Heart right ventricle (tissue), 16 donors: ENCODE data around the gene PVR. TPM values are rescaled to one million over a fixed set of nuclear protein-coding genes. Genes with fewer than 3 reads are reported as not detected.
"Not testable (repeated sequence)": the region's sequence is repeated elsewhere in the genome, so short reads cannot be mapped to it uniquely, and the experiment has no call there.

Experiments
- ATAC-seq, 8 donors: fragments of 200-7000 bp; cut with Tn5 transposase; one replicate each; pipeline ENCODE4 v1.9.1; 2020; ENCODE audit warnings: mild to moderate bottlenecking in 8 of 8, moderate library complexity in 8 of 8, moderate number of reproducible peaks in 1 of 8
- DNase-seq, 2 donors: peaks; one replicate each; pipeline ENCODE4 v3.0.0-alpha.2; 2020
- H3K27ac ChIP-seq, 10 donors: fragments of 200-600 bp; sonication (generic) in 2 of 10; one replicate each; pipeline versions ENCODE4 v1.5.0 to v1.8.0; 2020 to 2022; ENCODE audit warnings: mild to moderate bottlenecking in 3 of 10
- H3K27me3 ChIP-seq, 7 donors: fragments of 200-600 bp; one replicate each; pipeline ENCODE4 v1.8.0; 2021 to 2022; ENCODE audit warnings: mild to moderate bottlenecking in 2 of 7
- H3K36me3 ChIP-seq, 9 donors: fragments of 200-600 bp; sonication (generic) in 1 of 9; one replicate each; pipeline versions ENCODE4 v1.5.0 to v1.8.0; 2020 to 2022; ENCODE audit warnings: mild to moderate bottlenecking in 2 of 9
- H3K4me1 ChIP-seq, 9 donors: fragments of 200-600 bp; sonication (generic) in 1 of 9; one replicate each; pipeline versions ENCODE4 v1.5.0 to v1.8.0; 2020 to 2022; ENCODE audit warnings: mild to moderate bottlenecking in 4 of 9
- H3K4me3 ChIP-seq, 10 donors: fragments of 200-600 bp; sonication (generic) in 2 of 10; one replicate each; pipeline versions ENCODE4 v1.5.0 to v1.8.0; 2020 to 2022; ENCODE audit warnings: mild to moderate bottlenecking in 7 of 10, moderate library complexity in 2 of 10
- H3K9me3 ChIP-seq, 11 donors: fragments of 200-600 bp in 10 of 11; sonication (generic) in 2 of 11; one replicate each; pipeline versions ENCODE4 v1.5.0 to v1.8.0; 2013 to 2022; ENCODE audit warnings: mild to moderate bottlenecking in 2 of 11, control low read depth in 1 of 11, moderate library complexity in 1 of 11
- CTCF ChIP-seq, 9 donors: fragments of 200-600 bp; sonication (generic) in 2 of 9; IDR thresholded peaks; one replicate each; pipeline versions ENCODE4 v1.5.0 to v1.8.0; 2021 to 2022; ENCODE audit warnings: antibody characterized with exemption in 9 of 9, mild to moderate bottlenecking in 5 of 9, moderate library complexity in 1 of 9
- WGBS, 2 donors: extraction: QIAGEN DNeasy Blood & Tissue Kit; methylation state at CpG; one replicate each; pipeline ENCODE4 v1.1.7; 2013; ENCODE audit warnings: inconsistent platforms in 1 of 2; 5-methylcytosine and 5-hydroxymethylcytosine counted together
- intact Hi-C, 10 donors: fragments of 100-400 bp; cut with DNase I; formaldehyde crosslinking; loops; one replicate each; pipeline versions ENCODE4 v1.11.1 to v1.14.2; 2022
- polyA plus RNA-seq, 2 donors: library from polyadenylated mRNA; stranded (reverse); fragments of 200-250 nt; gene quantifications; one replicate each; pipeline ENCODE4 v1.2.3, GENCODE V29; 2013
- total RNA-seq, 10 donors: library from RNA; stranded (reverse); fragmentation: NEBNext Ultra II Directional in 3 of 10; extraction: Animal tissue kit (Norgen Biotek cat#: 25700) in 3 of 10; gene quantifications; one replicate each; pipeline versions ENCODE4 v1.2.1 to v1.2.4, GENCODE V29; 2021 to 2023
- donor health status: Arrhythmogenic right ventricular cardiomyopathy.
- donor health status: ischemic (EF 13 %, LVEDD 7.1; RV severe dilation, severe dysfunction).
- donor health status: healthy with polysubstance abuse.
- donor health status: DM: no; HTN: yes; CAD: no.
- donor health status: DM: no; HTN: no; CAD: no.
- donor health status: ischemic (EF 25% LVEDD 6.9; RV normal size, moderate dysfunction).
- donor health status: ischemic (EF 25% LVEDD 5.7; RV mildly dilated, moderate dysfunction).
- donor health status: healthy.
- donor health status: DM: yes; HTN: yes; CAD: no.
- donor health status: Ischemic cardiomyopathy.
- donor health status: ischemic (EF 35%, LVEDD 5.7; RV mildly dilated, moderate dysfunction).
- donor health status: nonischemic (EF 11% LVEDD 7.7; RV severe dilation, severe dysfunction).
- donor health status: DM: yes; HTN: yes; CAD: no.
- donor health status: PGD.
- donor health status: ischemic (EF 29% LVEDD 5.4; RV normal size, mild dysfunction).
- donor health status: nonischemic (EF 23%, LVEDD 6.1; RV moderate dilation, normal function).

The PVR gene
- total and polyA plus RNA-seq, 12 donors = 38.3 to 108 (median 43.4) TPM

GRCh38 chr19:44621367-44621766, 22.3 kb upstream of the PVR start:
- peaks cover 0 to 16% (median 6%) of the 10 kb centered on the region in 9 donors for H3K4me1 ChIP-seq
- DNase-seq (no peak), ATAC-seq (no peak)
- no peak for TF ChIP-seq CTCF (IDR thresholded peaks at IDR 0.05)
- H3K27ac ChIP-seq = no peak overlapping the region
- no peaks in the 10 kb centered on the region for H3K9me3 ChIP-seq
- no peaks in the 10 kb centered on the region for H3K27me3 ChIP-seq
- intact Hi-C loops = no loop called here
- H3K4me3 ChIP-seq = no peak overlapping the region
- 80 to 85% methylated on average over 6 of the region's 6 CpGs for WGBS, 2 donors
- H3K36me3 ChIP-seq = no peaks in the 10 kb centered on the region

DNA sequence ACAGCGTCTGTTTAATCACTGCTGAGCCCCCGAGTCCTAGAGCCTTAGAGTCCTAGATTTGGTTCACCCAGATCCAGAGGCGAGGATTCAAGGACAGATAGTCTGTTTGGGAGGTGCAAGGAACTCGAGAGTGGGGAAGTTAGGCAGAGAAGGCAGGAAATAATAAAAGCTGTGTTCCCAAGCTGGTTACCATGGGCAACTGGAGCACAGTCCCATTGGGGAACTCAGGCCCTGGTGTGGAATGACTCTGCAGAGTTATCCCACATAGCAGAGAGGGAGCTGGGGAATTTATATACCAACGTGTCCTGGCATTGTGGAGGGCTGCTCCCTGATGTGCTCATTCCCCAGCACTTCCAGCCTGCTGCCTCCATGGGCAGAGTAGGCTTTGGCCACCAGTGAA, 20.6 kb upstream of the PVR start:
- Histone ChIP-seq H3K27me3 (no peaks in the 10 kb centered on the region), H3K27ac (no peak overlapping the region), H3K36me3 (no peaks in the 10 kb centered on the region), H3K4me1 (peaks cover 0 to 12% (median 5%) of the 10 kb centered on the region in 9 donors), H3K4me3 (no peak overlapping the region), H3K9me3 (no peaks in the 10 kb centered on the region)
- 57 to 64% methylated on average over 5 of the region's 5 CpGs for WGBS, 2 donors
- intact Hi-C loops = no loop called here
- ATAC-seq (peak in 5 of 8 donors; percentile 42 to 78 (median 49)), DNase-seq (no peak)
- no peak for TF ChIP-seq CTCF (IDR thresholded peaks at IDR 0.05)

- no peak for TF ChIP-seq CTCF (IDR thresholded peaks at IDR 0.05)
Measured at GRCh38 chr19:44623626-44624025, 20.1 kb upstream of the PVR start.

GRCh38 chr19:44624840-44625354, 18.8 kb upstream of the PVR start:
- no peak overlapping the region for H3K27ac ChIP-seq
- H3K27me3 ChIP-seq = no peaks in the 10 kb centered on the region
- no peak overlapping the region for H3K4me3 ChIP-seq
- H3K9me3 ChIP-seq = no peaks in the 10 kb centered on the region
- peaks cover 0 to 12% (median 5%) of the 10 kb centered on the region in 9 donors for H3K4me1 ChIP-seq
- no peaks in the 10 kb centered on the region for H3K36me3 ChIP-seq
- DNase-seq (no peak), ATAC-seq (no peak)
- no peak for TF ChIP-seq CTCF (IDR thresholded peaks at IDR 0.05)
- WGBS, 2 donors = 94 to 98% methylated on average over 4 of the region's 4 CpGs
- intact Hi-C loops = no loop called here

More at GRCh38 chr19:44623626-44624025, 20.1 kb upstream of the PVR start:
- WGBS, 2 donors = 87 to 90% methylated on average over 4 of the region's 4 CpGs
- no peaks in the 10 kb centered on the region for H3K36me3 ChIP-seq
- H3K4me1 ChIP-seq = peaks cover 0 to 12% (median 5%) of the 10 kb centered on the region in 9 donors
- no peak for DNase-seq
- H3K9me3 ChIP-seq = no peaks in the 10 kb centered on the region
- no peak overlapping the region for H3K27ac ChIP-seq
- intact Hi-C loops = no loop called here
- no peak for ATAC-seq
- no peaks in the 10 kb centered on the region for H3K27me3 ChIP-seq
- H3K4me3 ChIP-seq = no peak overlapping the region

DNA sequence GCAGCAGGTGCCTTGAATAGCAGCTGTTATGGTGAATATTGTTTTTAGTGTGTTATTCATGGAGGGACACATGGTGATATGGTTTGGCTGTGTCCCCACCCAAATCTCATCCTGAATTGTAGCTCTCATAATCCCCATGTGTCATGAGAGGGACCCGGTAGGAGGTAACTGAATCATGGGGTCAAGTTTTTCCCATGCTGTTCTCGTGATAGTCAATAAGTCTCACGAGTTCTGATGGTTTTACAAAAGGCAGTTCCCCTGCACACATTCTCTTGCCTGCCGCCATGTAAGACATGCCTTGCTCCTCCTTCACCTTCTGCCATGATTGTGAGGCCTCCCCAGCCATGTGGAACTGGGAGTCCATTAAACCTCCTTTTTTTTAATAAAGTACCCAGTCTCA, 18.1 kb upstream of the PVR start:
- 75 to 92% methylated on average over 4 of the region's 4 CpGs for WGBS, 2 donors
- H3K36me3 ChIP-seq, H3K9me3 ChIP-seq, H3K27me3 ChIP-seq, DNase-seq, ATAC-seq, intact Hi-C loops, H3K4me3 ChIP-seq, H3K27ac ChIP-seq: not testable (repeated sequence)
- peaks cover 0 to 12% (median 5%) of the 10 kb centered on the region in 9 donors for H3K4me1 ChIP-seq
